NCI-H1694 (cell line): ENCODE measurements around the gene SPINK13.
"Not testable (repeated sequence)": the region's sequence is repeated elsewhere in the genome, so short reads cannot be mapped to it uniquely, and the experiment has no call there.

Experiments
- DNase-seq: peaks from one replicate; lab custom pipeline; 2025; lab: John Stamatoyannopoulos, UW

Gene SPINK13, protein sequence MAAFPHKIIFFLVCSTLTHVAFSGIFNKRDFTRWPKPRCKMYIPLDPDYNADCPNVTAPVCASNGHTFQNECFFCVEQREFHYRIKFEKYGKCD

GRCh38 chr5:148268566-148268965 is at the start of gene SPINK13:
Gene SPINK13 (plus strand): TSS chr5:148268794. CDS start chr5:148270073, 1,279 bp downstream.
- no peak for DNase-seq

DNA sequence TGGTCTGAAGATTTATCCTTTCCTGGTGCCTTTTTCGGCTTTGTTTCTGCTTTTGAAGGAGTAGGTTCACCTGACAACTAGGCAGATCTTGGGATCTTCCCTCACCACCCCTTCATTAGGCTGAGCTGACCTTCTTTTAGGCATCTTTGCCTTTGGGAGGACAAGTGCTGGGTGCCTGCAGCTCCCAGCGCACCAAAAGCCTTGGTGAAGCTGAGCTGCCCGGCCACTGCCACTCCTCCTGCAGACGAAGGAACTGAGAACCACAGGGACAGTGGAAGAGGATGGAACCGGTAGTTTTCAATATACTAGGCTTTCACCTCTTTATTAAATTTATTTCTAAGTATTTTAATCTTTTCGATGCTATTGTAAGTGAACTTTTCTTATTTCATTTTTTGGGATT is 47.1 kb upstream of the SPINK13 start:
- DNase-seq = no peak

DNA sequence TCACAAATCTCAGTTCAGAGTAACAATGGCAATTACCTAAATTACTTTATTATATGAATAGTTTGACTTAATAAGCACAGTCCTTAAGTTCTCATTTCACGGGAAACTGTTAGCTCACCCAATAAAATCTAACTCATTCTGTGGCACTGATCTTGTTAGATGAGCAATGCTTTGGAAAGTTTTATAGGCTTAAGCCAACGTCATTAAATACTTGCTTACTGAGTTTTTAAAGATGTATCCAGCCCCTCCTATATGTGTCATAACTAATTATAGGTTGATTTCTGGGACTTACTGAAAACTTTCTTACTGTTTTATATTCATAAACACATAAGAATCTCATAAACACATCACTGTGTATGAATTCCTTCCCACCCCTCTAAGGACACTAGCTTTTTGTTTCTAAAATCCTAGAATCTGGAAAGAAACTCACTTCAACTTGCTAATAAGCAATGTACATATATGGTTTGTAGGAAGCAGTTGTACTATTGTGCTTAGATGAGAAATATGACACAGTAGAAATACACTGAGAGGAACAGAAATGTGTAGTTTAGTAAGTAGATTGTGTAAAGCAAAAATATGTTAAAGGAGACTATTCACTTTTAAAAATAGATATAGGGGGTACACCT is 44.4 kb upstream of the SPINK13 start:
- DNase-seq = no peak

DNA sequence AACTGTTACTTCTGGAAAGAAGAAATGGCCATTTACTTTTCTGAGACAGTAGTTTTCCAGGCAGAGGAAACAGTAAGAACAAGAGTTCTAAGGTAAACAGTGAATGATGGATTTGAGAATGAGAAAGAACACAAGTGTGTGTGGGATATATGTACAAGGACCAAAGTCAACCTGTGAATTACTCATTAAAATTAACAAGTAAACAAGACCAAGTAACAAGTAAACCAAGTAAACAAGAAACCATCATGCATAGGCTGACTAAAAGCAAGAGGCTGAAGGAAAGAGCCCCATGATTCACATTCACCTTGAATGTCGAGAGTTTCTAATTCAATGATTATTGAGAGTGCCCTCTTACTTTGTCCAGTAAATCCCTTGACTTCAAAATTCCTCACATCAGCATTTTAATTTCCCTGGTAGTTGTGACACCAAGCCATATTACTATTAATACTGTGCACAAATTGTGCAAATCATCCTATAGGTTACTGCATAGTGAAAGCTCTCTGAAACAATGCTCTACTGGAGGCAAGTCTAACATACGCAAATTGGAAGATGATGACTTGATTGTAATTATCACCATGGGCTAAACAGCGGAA is 40.1 kb upstream of the SPINK13 start:
- DNase-seq = no peak

GRCh38 chr5:148229840-148230239 is 38.8 kb upstream of the SPINK13 start:
- DNase-seq = no peak

DNA sequence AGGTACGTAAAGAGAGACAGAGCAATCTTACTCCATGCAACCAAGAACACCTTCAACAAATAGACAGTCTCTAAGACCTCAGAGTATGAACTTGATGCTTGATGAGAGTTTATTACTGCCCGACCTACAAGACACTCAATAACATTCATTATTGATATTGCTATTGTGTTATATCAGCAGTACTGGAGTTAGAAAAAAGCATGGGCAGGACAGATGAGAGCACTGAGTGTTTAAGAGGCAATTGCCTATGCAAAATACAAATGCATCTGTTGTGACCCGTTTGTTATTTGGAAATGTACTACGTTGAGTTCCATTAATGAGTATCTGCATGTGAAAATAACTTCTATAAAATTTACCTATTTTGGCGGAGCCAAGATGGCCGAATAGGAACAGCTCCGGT is 38.4 kb upstream of the SPINK13 start:
- DNase-seq = no peak

- no peak for DNase-seq
Observed at GRCh38 chr5:148237785-148238417, 30.7 kb upstream of the SPINK13 start.

DNA sequence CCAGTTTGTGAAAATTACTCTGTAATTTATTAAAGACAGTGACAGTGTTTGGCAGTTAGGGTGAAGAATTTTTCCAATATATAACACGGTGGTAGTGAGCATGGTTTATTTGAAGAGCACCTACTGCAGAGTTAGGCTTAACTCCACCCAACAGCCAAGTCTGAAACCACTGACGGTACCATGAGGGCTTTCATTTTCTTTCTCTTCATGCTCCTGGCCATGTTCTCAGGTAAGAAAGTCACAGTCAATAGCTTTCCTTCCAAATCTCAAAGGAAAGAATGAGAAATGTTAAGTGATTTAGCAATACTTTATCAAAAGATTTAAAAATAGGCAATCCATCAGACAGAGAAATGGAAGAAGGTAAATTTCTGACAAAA is 30.2 kb upstream of the SPINK13 start, which contains the start of gene MARCOL:
MARCOL (plus strand) TSS at position 108 of the 377 bp plus-strand sequence; CDS start at position 181, 73 bp downstream.
- DNase-seq = no peak

DNA sequence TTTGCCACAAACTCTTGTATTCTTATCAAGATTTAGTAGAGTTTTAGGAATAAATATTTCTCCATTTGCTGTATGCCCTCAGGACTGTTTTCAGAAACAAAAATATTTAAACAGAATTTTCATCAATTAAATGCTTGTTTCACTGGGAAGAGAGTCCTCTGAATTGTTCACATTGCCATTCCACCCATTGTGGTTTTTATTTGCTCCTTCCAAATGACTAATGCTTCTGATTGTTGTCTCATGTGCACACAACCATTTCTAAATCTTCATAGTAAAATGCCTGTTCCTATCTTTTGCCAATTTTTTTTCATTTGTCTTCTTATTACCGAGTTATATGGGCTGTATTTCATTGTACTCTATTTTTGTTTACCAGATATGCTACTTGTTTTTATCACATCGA is 19.7 kb upstream of the SPINK13 start:
- DNase-seq = no peak

DNA sequence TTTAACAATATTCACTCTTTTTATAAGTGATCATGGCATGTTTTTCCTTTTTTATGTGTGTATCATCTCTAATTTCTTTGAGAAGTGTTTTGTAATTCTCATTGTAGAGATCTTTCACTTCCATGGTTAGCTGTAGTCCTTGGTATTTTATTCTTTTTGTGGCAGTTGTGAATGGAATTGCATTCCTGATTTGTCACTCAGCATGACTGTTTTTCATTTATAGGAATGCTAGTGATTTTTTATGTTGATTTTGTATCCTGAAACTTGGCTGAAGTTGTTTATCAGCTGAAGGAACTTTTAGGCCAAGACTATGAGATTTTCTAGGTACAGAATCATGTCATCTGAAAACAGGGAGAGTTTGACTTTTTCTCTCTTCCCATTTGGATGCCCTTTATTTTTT is 13.1 kb upstream of the SPINK13 start:
- DNase-seq = no peak

DNA sequence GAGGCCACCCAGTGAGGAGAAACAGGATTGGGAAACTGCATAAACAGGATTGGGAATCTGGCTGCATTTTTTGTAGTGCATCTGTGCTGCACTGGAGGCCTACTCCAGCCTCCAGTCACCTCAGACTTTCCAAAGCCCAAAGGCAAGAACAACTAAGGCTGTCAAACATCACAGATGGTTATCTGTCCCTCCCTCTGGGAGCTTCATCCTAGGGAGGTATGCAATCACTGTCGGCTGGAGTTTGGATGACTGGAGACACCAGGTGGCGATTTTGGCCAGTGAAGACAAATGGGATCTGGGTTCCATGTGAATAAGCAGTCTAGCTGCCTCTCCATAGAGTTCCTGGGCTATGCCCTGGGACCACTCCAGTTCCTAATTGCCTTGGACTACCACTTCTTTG is 9.3 kb upstream of the SPINK13 start:
- DNase-seq = no peak

- no peak for DNase-seq
Observed at GRCh38 chr5:148261221-148261620, 7.4 kb upstream of the SPINK13 start.

DNA sequence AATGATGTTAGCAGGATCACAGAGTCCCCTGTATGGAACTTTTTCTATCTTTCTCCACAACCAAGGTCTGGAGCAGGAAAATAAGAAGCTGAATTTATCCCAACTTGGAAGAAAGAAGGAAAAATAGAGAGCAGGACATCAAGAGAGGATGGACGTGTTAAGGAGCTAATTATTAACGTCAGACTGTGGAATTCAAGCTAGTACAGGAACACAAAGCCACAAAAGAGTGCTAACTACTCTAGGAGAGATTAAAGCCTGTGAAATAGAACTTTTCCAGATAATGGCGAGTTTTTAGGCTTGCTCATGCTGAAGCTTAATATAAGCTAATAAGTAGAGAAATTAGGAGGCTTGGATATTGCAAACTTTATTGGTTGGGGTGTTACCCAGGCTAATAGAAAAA is 632 bp upstream of the SPINK13 start:
- no peak for DNase-seq

- not testable (repeated sequence) for DNase-seq
Observed at GRCh38 chr5:148275129-148275528, 6.5 kb downstream of the SPINK13 start.

DNA sequence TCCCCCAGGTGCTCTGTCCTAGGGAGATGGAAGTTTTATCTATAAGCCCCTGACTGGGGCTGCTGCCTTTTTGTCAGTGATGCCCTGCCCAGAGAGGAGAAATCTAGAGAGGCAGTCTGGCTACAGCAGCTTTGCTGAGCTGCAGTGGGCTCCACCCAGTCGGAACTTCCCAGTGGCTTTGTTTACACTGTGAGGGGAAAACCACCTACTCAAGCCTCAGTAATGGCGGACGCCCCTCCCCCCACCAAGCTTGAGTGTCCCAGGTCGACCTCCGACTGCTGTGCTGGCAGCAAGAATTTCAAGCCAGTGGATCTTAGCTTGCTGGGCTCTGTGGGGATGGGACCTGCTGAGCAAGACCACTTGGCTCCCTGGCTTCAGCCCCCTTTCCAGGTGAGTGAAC is 12.3 kb downstream of the SPINK13 start:
- not testable (repeated sequence) for DNase-seq

GRCh38 chr5:148281336-148281735 is 12.7 kb downstream of the SPINK13 start:
- DNase-seq = not testable (repeated sequence)

GRCh38 chr5:148290271-148291195 is 21.9 kb downstream of the SPINK13 start:
- peak; percentile 22 for DNase-seq

DNA sequence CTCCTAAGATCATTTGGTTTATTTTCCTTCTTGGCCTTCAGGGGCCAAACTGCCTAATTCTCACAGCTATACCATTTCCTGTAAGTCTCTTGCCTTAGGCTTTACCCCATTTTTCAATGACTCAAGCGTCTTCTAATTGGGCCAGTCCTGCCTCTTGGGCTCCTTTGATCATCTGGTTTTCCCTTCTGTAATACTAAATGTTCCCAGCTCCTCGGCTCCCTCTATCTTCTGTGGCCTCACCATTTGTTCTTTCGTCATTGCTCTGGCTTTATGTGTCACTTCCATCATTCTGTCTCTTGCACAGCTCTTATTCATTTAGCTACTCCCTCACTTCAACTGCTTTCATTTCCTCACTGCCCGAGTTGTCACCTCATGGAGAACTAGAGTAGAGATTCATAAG is 29.1 kb downstream of the SPINK13 start:
- DNase-seq = no peak

DNA sequence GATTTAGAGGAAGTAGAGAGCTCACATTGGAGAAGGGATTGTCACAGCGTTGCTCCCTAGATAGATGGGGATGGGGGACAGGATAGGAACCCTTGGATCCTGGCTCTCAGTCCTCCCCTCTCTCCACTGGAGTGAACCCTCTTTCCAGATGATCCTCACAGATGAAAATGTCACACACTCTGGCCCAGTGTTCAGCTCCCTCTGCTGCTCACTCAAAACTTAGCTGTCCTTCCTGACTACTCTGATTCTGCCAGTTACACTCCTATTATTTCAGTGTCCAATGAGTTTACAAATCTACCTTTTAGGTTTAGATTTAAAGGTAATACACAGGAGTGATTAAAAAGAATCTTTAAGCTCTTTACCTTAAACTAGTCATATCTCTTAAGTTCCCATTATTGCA is 37.9 kb downstream of the SPINK13 start:
- DNase-seq = no peak

DNA sequence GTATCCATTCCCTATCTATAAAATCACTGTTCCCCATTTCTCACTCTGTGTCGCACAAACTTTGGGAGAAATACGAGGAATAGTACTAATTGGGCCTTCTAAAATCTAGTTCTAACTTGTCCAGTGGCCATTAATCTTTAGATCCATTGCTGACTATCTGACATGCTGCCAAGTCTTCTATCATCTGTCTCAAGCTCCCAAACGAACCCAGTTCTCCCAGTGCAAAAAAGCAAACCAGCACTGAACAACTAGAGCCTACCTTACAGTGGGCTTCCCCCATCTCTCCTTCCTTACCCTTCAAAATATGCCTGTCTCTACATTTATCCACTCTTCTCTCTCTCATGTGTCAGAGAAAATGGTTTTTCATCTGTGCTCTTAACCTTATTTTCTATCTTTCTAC is 40.4 kb downstream of the SPINK13 start:
- no peak for DNase-seq

DNA sequence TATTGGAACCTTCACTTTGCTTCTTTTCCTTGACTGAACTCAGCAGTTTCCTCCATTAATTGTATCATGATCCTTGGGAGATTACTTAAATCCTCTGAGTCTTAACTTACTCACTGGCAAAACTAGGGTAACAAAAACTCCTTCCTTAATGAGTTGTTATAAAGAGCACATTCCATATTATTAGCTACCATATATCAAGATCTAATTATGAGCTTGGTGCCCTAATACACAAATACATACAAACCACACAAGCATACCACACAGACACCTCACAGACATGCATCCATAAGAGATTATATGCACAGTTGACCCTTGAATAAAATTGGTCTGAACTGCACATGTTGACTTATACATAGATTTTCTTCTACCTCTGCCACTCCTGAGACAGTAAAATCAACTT is 41.2 kb downstream of the SPINK13 start:
- no peak for DNase-seq

DNA sequence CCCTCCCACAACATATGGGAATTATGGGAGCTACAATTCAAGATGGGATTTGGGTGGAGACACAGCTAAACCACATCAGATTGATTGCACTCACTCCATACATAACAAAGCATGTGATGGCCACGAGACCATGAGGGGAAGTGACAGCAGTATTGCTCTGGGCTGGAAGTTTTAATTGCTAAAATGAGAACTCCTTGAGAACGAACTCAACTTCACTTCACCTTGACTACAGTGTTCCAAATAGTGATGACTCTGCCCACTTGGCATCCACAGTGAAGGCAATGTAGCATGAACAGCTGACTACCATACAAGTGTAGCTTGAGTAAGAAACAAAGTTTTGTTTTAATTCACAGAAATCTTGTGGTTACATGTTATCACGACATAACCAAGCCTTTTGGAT is 42.9 kb downstream of the SPINK13 start:
- DNase-seq = no peak
